Right lobe of liver (tissue), 6 donors: ENCODE results near the gene TMOD1. TPM values are rescaled to one million over a fixed set of nuclear protein-coding genes. Genes with fewer than 3 reads are reported as not detected.
A peak's percentile ranks its signal among the peaks of the same experiment; 100 is the strongest.
"Not testable (repeated sequence)": the region's sequence is repeated elsewhere in the genome, so short reads cannot be mapped to it uniquely, and the experiment has no call there.

Experiments used
- ATAC-seq, 4 donors: fragments of 200-7000 bp; cut with Tn5 transposase; one replicate each; pipeline ENCODE4 v1.9.1; 2020; ENCODE audit warnings: mild to moderate bottlenecking in 4 of 4, moderate library complexity in 4 of 4
- DNase-seq, 3 donors: peaks; one replicate each; pipeline ENCODE4 v3.0.0-alpha.2; 2020
- H3K27ac ChIP-seq, 3 donors: fragments of 200-600 bp; one replicate each; pipeline ENCODE4 v1.8.0; 2022
- H3K27me3 ChIP-seq, 2 donors: fragments of 200-600 bp; one replicate each; pipeline ENCODE4 v1.8.0; 2022
- H3K36me3 ChIP-seq, 4 donors: fragments of 200-600 bp; sonication (generic) in 1 of 4; one replicate each; pipeline versions ENCODE4 v1.5.1 to v1.8.0; 2017 to 2022; ENCODE audit warnings: control low read depth in 1 of 4
- H3K4me1 ChIP-seq, 4 donors: fragments of 200-600 bp; sonication (generic) in 1 of 4; one replicate each; pipeline versions ENCODE4 v1.5.1 to v1.8.0; 2017 to 2022; ENCODE audit warnings: control low read depth in 1 of 4
- H3K4me3 ChIP-seq, 3 donors: fragments of 200-600 bp; one replicate each; pipeline ENCODE4 v1.8.0; 2022
- H3K9me3 ChIP-seq, 4 donors: fragments of 200-600 bp; sonication (generic) in 1 of 4; one replicate each; pipeline versions ENCODE4 v1.5.1 to v1.8.0; 2017 to 2022; ENCODE audit warnings: control low read depth in 1 of 4
- POLR2A ChIP-seq: fragments of 450-650 bp; IDR thresholded peaks from one replicate; pipeline ENCODE4 v1.6.1; 2017; ENCODE audit warnings: antibody characterized with exemption, mild to moderate bottlenecking
- WGBS: methylation state at CpG from one replicate; pipeline ENCODE4 v1.1.6; 2018; ENCODE audit warnings: low coverage, low lambda C conversion rate; ENCODE audit not compliant: insufficient coverage; ENCODE audit errors: missing lambda C conversion rate; 5-methylcytosine and 5-hydroxymethylcytosine counted together
- intact Hi-C, 2 donors: fragments of 100-400 bp; cut with DNase I; formaldehyde crosslinking; loops; one replicate each; pipeline versions ENCODE4 v1.11.2 to v1.14.1; 2022
- long read RNA-seq: library from polyadenylated mRNA; unstranded; transcript quantifications from one replicate; pipeline ENCODE4 v2.0.0, GENCODE V29; 2019
- total RNA-seq, 6 experiments: library from RNA; depleted of rRNA in 2 of 6; stranded (reverse); fragments of >200 nt in 2 of 6; fragmentation: NEBNext Ultra II Directional in 3 of 6; extraction: Animal tissue kit (Norgen Biotek cat#: 25700) in 3 of 6; gene quantifications; one replicate each; pipeline versions ENCODE4 v1.1.0 to v1.2.4, GENCODE V29; 2016 to 2023
- TF ChIP-seq, protein P1 (sequence below), 4 donors: fragments of 200-600 bp in 3 of 4; fragments of 450-650 bp in 1 of 4; IDR thresholded peaks; one replicate each; pipeline versions ENCODE4 v1.5.1 to v1.8.0; 2016 to 2022; ENCODE audit warnings: antibody characterized with exemption in 4 of 4, mild to moderate bottlenecking in 2 of 4
- donor health status: DM: no; HTN: yes; CAD: no.
- donor health status: DM: no; HTN: no; CAD: no.
- donor health status: DM: no; HTN: no; CAD: no.
- donor health status: DM: no; HTN: yes; CAD: no.
- donor health status: DM: no; HTN: yes; CAD: no.

The TMOD1 gene
- total RNA-seq: 10 to 100 TPM in 4 of 6 experiments, 1 to 10 TPM in 2; 5.9 to 14.3 (median 12.7) TPM
- long read RNA-seq: 0 reads

- DNase-seq (peak; percentile 83 to 86 (median 86)), ATAC-seq (peak; percentile 79 to 94 (median 93))
- Histone ChIP-seq H3K36me3 (no peaks in the 10 kb centered on the region), H3K27me3 (no peaks in the 10 kb centered on the region), H3K4me1 (peaks cover 0 to 26% (median 9%) of the 10 kb centered on the region in 4 donors), H3K4me3 (peak within 1 kb of the TSS; percentile 79 to 93 (median 91)), H3K9me3 (no peaks in the 10 kb centered on the region), H3K27ac (peak within 1 kb of the TSS; percentile 75 to 95 (median 83))
- TF ChIP-seq, protein P1, sequence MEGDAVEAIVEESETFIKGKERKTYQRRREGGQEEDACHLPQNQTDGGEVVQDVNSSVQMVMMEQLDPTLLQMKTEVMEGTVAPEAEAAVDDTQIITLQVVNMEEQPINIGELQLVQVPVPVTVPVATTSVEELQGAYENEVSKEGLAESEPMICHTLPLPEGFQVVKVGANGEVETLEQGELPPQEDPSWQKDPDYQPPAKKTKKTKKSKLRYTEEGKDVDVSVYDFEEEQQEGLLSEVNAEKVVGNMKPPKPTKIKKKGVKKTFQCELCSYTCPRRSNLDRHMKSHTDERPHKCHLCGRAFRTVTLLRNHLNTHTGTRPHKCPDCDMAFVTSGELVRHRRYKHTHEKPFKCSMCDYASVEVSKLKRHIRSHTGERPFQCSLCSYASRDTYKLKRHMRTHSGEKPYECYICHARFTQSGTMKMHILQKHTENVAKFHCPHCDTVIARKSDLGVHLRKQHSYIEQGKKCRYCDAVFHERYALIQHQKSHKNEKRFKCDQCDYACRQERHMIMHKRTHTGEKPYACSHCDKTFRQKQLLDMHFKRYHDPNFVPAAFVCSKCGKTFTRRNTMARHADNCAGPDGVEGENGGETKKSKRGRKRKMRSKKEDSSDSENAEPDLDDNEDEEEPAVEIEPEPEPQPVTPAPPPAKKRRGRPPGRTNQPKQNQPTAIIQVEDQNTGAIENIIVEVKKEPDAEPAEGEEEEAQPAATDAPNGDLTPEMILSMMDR (IDR thresholded peaks at IDR 0.05): peak in 3 of 4 donors; percentile 18 to 53 (median 25)
- TF ChIP-seq POLR2A: peak; percentile 52
- 0% methylated on average over 12 of the region's 87 CpGs for WGBS
- intact Hi-C loops: no loop called here
Observed at GRCh38 chr9:97501177-97501971, at the start of gene TMOD1. TMOD1 (plus strand) TSS chr9:97501666; CDS start chr9:97524189, 22,523 bp downstream.

GRCh38 chr9:97453573-97453972 is 47.9 kb upstream of the TMOD1 start:
- not testable (repeated sequence) for DNase-seq

DNA sequence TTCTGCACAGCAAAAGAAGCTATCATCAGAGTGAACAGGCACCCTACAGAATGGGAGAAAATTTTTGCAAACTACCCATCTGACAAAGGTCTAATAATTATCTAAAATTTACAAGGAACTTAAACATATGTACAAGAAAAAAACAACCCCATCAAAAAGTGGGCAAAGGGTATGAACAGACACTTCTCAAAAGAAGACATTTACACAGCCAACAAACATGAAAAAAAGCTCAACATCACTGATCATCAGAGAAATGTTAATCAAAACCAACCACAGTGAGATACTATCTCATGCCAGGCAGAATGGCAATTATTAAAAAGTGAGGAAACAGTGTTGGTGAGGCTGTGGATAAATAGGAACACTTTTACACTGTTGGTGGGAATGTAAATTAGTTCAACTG is 44.6 kb upstream of the TMOD1 start:
- intact Hi-C loops, H3K4me3 ChIP-seq, DNase-seq, H3K27me3 ChIP-seq, H3K9me3 ChIP-seq, H3K36me3 ChIP-seq, ATAC-seq, H3K27ac ChIP-seq: not testable (repeated sequence)
- peaks cover 0 to 15% (median 0%) of the 10 kb centered on the region in 4 donors for H3K4me1 ChIP-seq

More at GRCh38 chr9:97453573-97453972, 47.9 kb upstream of the TMOD1 start:
- H3K9me3 ChIP-seq, intact Hi-C loops, H3K27me3 ChIP-seq, H3K4me3 ChIP-seq, H3K36me3 ChIP-seq, H3K27ac ChIP-seq: not testable (repeated sequence)
- 58% methylated on average over 3 of the region's 3 CpGs for WGBS
- peak in 1 of 4 donors; percentile 11 for ATAC-seq
- peaks cover 0 to 15% (median 0%) of the 10 kb centered on the region in 4 donors for H3K4me1 ChIP-seq

- H3K27ac ChIP-seq: no peak overlapping the region
- intact Hi-C loops: no loop called here
- ATAC-seq (no peak), DNase-seq (no peak)
- no peaks in the 10 kb centered on the region for H3K9me3 ChIP-seq
- no peaks in the 10 kb centered on the region for H3K4me1 ChIP-seq
- H3K4me3 ChIP-seq: no peak overlapping the region
- no peak for TF ChIP-seq POLR2A
- TF ChIP-seq, protein P1 (IDR thresholded peaks at IDR 0.05): no peak
- no peaks in the 10 kb centered on the region for H3K36me3 ChIP-seq
- no peaks in the 10 kb centered on the region for H3K27me3 ChIP-seq
Observed at GRCh38 chr9:97459326-97459725, 42.1 kb upstream of the TMOD1 start.

DNA sequence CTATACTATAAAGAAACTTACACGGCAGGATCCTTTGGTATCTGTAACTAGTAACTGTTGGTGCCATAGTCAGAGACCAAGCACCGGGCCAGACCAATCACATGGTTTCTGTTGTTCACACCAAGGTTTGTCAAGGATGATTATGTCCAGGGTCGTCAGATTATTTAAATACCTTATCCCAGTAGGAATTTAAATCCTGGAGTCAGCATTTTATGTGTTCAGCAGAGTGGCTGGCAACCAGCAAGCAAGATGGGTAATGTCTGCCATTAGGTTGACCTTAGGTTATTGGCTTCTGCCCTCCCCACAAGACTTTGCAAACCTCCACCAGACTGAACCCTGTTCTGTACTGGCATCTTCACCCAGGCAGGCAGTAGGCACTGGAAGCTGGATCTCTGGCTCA is 39.3 kb upstream of the TMOD1 start:
- intact Hi-C loops: loop anchor here in 1 of 2 donors (10.0 kb wide), 1 partner anchor 143 kb away; no protein-coding TSS in a partner anchor
- peak in 1 of 4 donors; percentile 30 for ATAC-seq
- 82% methylated on average over 3 of the region's 3 CpGs for WGBS

GRCh38 chr9:97462914-97463313 is 38.6 kb upstream of the TMOD1 start:
- intact Hi-C loops: loop anchor here in 1 of 2 donors (10.0 kb wide), 1 partner anchor 142 kb away; no protein-coding TSS in a partner anchor
- Histone ChIP-seq H3K27ac (no peak overlapping the region), H3K4me1 (no peaks in the 10 kb centered on the region), H3K36me3 (no peaks in the 10 kb centered on the region), H3K27me3 (no peaks in the 10 kb centered on the region), H3K4me3 (no peak overlapping the region), H3K9me3 (no peaks in the 10 kb centered on the region)
- WGBS: no CpG with 5 or more reads among the region's 1 CpG
- no peak for DNase-seq
- no peak for TF ChIP-seq POLR2A
- TF ChIP-seq, protein P1 (IDR thresholded peaks at IDR 0.05): no peak
- ATAC-seq: peak in 1 of 4 donors; percentile 19

More for the DNA sequence above, 39.3 kb upstream of the TMOD1 start:
- Histone ChIP-seq H3K27me3 (no peaks in the 10 kb centered on the region), H3K9me3 (no peaks in the 10 kb centered on the region), H3K4me3 (no peak overlapping the region), H3K4me1 (no peaks in the 10 kb centered on the region), H3K36me3 (no peaks in the 10 kb centered on the region), H3K27ac (no peak overlapping the region)
- no peak for TF ChIP-seq POLR2A
- no peak for DNase-seq
